ENCODE data around the gene PIP5K1B. TPM values are rescaled to one million over a fixed set of nuclear protein-coding genes. Genes with fewer than 3 reads are reported as not detected.
"Not testable (repeated sequence)": the region's sequence is repeated elsewhere in the genome, so short reads cannot be mapped to it uniquely, and the experiment has no call there.

Gene PIP5K1B
- total RNA-seq, 1 donor from 2014 or later = 0.87 TPM

DNA sequence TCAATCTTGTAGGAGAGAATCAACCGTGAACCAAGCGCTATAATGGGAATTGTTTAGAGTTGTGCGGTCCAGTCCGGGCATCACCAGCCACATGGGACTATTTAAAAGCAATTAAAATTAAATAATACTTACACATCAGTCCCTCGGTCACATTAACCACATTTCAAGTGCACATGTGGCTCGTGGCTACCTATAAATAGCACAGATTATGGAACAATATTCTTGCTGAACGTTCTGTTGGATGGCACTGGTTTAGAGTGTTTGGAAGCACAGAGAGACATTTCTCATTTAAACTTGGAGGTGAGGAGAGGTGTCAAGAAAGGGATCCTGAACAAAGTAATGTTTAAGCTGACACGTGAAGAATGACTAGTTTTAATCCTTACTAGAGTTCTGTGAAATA is 12.5 kb upstream of the PIP5K1B start:
- Mint-ChIP-seq H3K4me3 (no peak overlapping the region), H3K27ac (no peak overlapping the region)
- TF ChIP-seq, protein P1, sequence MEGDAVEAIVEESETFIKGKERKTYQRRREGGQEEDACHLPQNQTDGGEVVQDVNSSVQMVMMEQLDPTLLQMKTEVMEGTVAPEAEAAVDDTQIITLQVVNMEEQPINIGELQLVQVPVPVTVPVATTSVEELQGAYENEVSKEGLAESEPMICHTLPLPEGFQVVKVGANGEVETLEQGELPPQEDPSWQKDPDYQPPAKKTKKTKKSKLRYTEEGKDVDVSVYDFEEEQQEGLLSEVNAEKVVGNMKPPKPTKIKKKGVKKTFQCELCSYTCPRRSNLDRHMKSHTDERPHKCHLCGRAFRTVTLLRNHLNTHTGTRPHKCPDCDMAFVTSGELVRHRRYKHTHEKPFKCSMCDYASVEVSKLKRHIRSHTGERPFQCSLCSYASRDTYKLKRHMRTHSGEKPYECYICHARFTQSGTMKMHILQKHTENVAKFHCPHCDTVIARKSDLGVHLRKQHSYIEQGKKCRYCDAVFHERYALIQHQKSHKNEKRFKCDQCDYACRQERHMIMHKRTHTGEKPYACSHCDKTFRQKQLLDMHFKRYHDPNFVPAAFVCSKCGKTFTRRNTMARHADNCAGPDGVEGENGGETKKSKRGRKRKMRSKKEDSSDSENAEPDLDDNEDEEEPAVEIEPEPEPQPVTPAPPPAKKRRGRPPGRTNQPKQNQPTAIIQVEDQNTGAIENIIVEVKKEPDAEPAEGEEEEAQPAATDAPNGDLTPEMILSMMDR (IDR thresholded peaks at IDR 0.05; ENCODE audit: unreplicated experiment) = no peak

GRCh38 chr9:68694125-68694524 is 10.9 kb upstream of the PIP5K1B start:
- Mint-ChIP-seq H3K27me3 (ENCODE audit: low read depth) (peaks cover 50% of the 10 kb centered on the region), H3K4me3 (no peak overlapping the region), H3K27ac (no peak overlapping the region), H3K9me3 (peaks cover 9% of the 10 kb centered on the region), H3K36me3 (no peaks in the 10 kb centered on the region), H3K4me1 (peaks cover 12% of the 10 kb centered on the region)
- DNase-seq (ENCODE audit: low spot score in 2 of 2, unreplicated experiment in 2 of 2) = no peak
- TF ChIP-seq, protein P1 (IDR thresholded peaks at IDR 0.05; ENCODE audit: unreplicated experiment) = no peak

More for the DNA sequence above, 12.5 kb upstream of the PIP5K1B start:
- H3K9me3 Mint-ChIP-seq = peaks cover 9% of the 10 kb centered on the region
- DNase-seq (ENCODE audit: low spot score in 2 of 2, unreplicated experiment in 2 of 2) = no peak
- H3K4me1 Mint-ChIP-seq = peaks cover 4% of the 10 kb centered on the region
- peaks cover 45% of the 10 kb centered on the region for H3K27me3 Mint-ChIP-seq (ENCODE audit: low read depth)
- no peaks in the 10 kb centered on the region for H3K36me3 Mint-ChIP-seq

- peaks cover 9% of the 10 kb centered on the region for H3K9me3 Mint-ChIP-seq
- DNase-seq (ENCODE audit: low spot score in 2 of 2, unreplicated experiment in 2 of 2) = no peak
- H3K27ac Mint-ChIP-seq = peak overlapping the region; percentile 51
- H3K4me1 Mint-ChIP-seq = peaks cover 9% of the 10 kb centered on the region
- H3K4me3 Mint-ChIP-seq = no peak overlapping the region
- peaks cover 74% of the 10 kb centered on the region for H3K27me3 Mint-ChIP-seq (ENCODE audit: low read depth)
- TF ChIP-seq, protein P1 (IDR thresholded peaks at IDR 0.05; ENCODE audit: unreplicated experiment) = no peak
- H3K36me3 Mint-ChIP-seq = no peaks in the 10 kb centered on the region
Observed at GRCh38 chr9:68697851-68698250, 7.2 kb upstream of the PIP5K1B start.

- no peak for DNase-seq (ENCODE audit: low spot score in 2 of 2, unreplicated experiment in 2 of 2)
- Mint-ChIP-seq H3K27me3 (ENCODE audit: low read depth) (peaks cover 75% of the 10 kb centered on the region), H3K36me3 (no peaks in the 10 kb centered on the region)
Observed at GRCh38 chr9:68698943-68699509, 6.0 kb upstream of the PIP5K1B start.

DNA sequence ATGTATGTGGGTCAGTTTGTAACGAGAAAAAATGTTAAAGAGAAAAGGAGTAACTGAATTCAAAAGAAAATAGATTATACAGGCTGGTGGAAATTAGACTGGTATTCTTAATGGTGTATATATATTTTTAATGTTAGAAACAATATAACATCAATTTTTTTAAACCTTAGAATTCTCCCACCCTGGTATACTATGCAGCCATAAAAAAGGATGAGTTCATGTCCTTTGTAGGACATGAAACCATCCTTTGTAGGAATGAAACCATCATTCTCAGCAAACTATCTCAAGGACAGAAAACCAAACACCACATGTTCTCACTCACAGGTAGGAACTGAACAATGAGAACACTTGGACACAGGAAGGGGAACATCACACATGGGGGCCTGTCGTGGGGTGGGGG is 5.4 kb upstream of the PIP5K1B start:
- peaks cover 76% of the 10 kb centered on the region for H3K27me3 Mint-ChIP-seq (ENCODE audit: low read depth)
- not testable (repeated sequence) for H3K27ac Mint-ChIP-seq

More at GRCh38 chr9:68698943-68699509, 6.0 kb upstream of the PIP5K1B start:
- no peak overlapping the region for H3K4me3 Mint-ChIP-seq
- peaks cover 9% of the 10 kb centered on the region for H3K9me3 Mint-ChIP-seq
- H3K27ac Mint-ChIP-seq = no peak overlapping the region
- H3K4me1 Mint-ChIP-seq = peaks cover 10% of the 10 kb centered on the region
- TF ChIP-seq, protein P1 (IDR thresholded peaks at IDR 0.05; ENCODE audit: unreplicated experiment) = no peak

DNA sequence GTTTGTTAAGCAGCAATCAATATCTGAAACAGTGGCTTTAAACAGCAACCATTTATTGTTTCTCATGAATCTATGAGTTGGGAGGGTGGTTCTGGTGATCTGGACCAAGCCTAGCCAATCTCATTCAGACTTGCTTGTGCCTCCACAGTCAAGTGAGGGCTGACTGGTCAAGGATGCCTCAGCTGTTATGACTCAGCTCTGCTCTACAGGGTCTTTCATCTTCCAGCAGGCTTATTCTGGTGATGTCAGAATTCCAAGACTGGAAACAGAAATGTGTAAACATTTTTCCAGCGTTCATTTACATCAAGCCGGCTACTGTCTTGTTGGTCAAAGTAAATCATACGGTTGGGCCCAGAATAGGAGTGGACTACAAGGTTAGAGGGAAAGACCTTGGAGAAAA is 2.5 kb upstream of the PIP5K1B start:
- TF ChIP-seq, protein P1 (IDR thresholded peaks at IDR 0.05; ENCODE audit: unreplicated experiment) = no peak
- no peak for DNase-seq (ENCODE audit: low spot score in 2 of 2, unreplicated experiment in 2 of 2)
- Mint-ChIP-seq H3K27me3 (ENCODE audit: low read depth) (peaks cover 76% of the 10 kb centered on the region), H3K9me3 (no peaks in the 10 kb centered on the region), H3K36me3 (no peaks in the 10 kb centered on the region), H3K4me3 (no peak overlapping the region), H3K27ac (no peak overlapping the region), H3K4me1 (peaks cover 29% of the 10 kb centered on the region)

More for the DNA sequence above, 5.4 kb upstream of the PIP5K1B start:
- not testable (repeated sequence) for DNase-seq (ENCODE audit: low spot score in 2 of 2, unreplicated experiment in 2 of 2); H3K36me3 Mint-ChIP-seq; H3K9me3 Mint-ChIP-seq; H3K4me3 Mint-ChIP-seq
- peaks cover 16% of the 10 kb centered on the region for H3K4me1 Mint-ChIP-seq

Measured in mesothelial cell of epicardium (in vitro differentiated cells).